D721Med (cell line): ENCODE measurements around the gene AUTS2.

Source experiments
- DNase-seq: peaks from one replicate; pipeline ENCODE4 v3.0.0; 2011; ENCODE audit warnings: low spot score; ENCODE audit not compliant: insufficient read length
- FAIRE-seq: peaks from 2 replicates; lab custom pipeline; 2011; peaks lifted over from hg19 to GRCh38; lab: Jason Lieb, UNC
- CTCF ChIP-seq: IDR thresholded peaks from 2 replicates; pipeline ENCODE4 v1.5.1; 2012; ENCODE audit warnings: mild to moderate bottlenecking, control low read depth; ENCODE audit not compliant: insufficient read depth; ENCODE audit errors: missing control alignments

The AUTS2 gene

GRCh38 chr7:69871886-69872569 is 273.8 kb downstream of the AUTS2 start:
- no peak for TF ChIP-seq CTCF
- no peak for DNase-seq
- no peak for FAIRE-seq

GRCh38 chr7:69873512-69873911 is 275.2 kb downstream of the AUTS2 start:
- TF ChIP-seq CTCF, result no peak
- FAIRE-seq (no peak), DNase-seq (no peak)

GRCh38 chr7:69878015-69878414 is 279.7 kb downstream of the AUTS2 start:
- FAIRE-seq (no peak), DNase-seq (no peak)

GRCh38 chr7:69878591-69878990 is 280.3 kb downstream of the AUTS2 start:
- DNase-seq, result no peak
- FAIRE-seq, result no peak
- no peak for TF ChIP-seq CTCF

More at GRCh38 chr7:69878015-69878414, 279.7 kb downstream of the AUTS2 start:
- no peak for TF ChIP-seq CTCF

GRCh38 chr7:69879989-69880388 is 281.7 kb downstream of the AUTS2 start:
- FAIRE-seq (no peak), DNase-seq (no peak)
- TF ChIP-seq CTCF, result no peak

GRCh38 chr7:69880840-69881239 is 282.6 kb downstream of the AUTS2 start:
- no peak for TF ChIP-seq CTCF
- no peak for DNase-seq
- peak; percentile 88 for FAIRE-seq

- no peak for TF ChIP-seq CTCF
- DNase-seq (no peak), FAIRE-seq (no peak)
Observed at GRCh38 chr7:69882269-69882668, 284.0 kb downstream of the AUTS2 start.
